Bronchial epithelial cell (primary cell): ENCODE measurements around the gene SPPL3. TPM values are rescaled to one million over a fixed set of nuclear protein-coding genes. Genes with fewer than 3 reads are reported as not detected.

ENCODE experiments used
- DNase-seq: peaks from one replicate; pipeline ENCODE4 v3.0.0-alpha.2; 2010; ENCODE audit warnings: low read depth
- FAIRE-seq: peaks from 2 replicates; lab custom pipeline; 2011; peaks lifted over from hg19 to GRCh38; lab: Jason Lieb, UNC
- H3K27me3 ChIP-seq: 2 replicates; pipeline ENCODE4 v1.5.1; 2011; ENCODE audit warnings: low read length; ENCODE audit not compliant: control insufficient read depth, insufficient read depth
- H3K36me3 ChIP-seq: 2 replicates; pipeline ENCODE4 v1.5.1; 2011; ENCODE audit warnings: low read length; ENCODE audit not compliant: control insufficient read depth, insufficient read depth
- H3K4me3 ChIP-seq: 2 replicates; pipeline ENCODE4 v1.5.1; 2011; ENCODE audit warnings: mild to moderate bottlenecking, low read depth, low read length, control low read depth
- CTCF ChIP-seq: IDR thresholded peaks from 2 replicates; pipeline ENCODE4 v1.5.1; 2011; ENCODE audit warnings: mild to moderate bottlenecking, moderate library complexity, low read length, control low read depth, inconsistent platforms; ENCODE audit not compliant: insufficient read depth, severe bottlenecking
- total RNA-seq: library from RNA; depleted of rRNA; stranded (reverse); fragments of >200 nt; gene quantifications from 2 replicates; pipeline ENCODE4 v1.2.1, GENCODE V29; 2014

SPPL3 gene
- total RNA-seq, 1 donor from 2014 or later, result 4.2 TPM

GRCh38 chr12:120744922-120745493 lies 159.2 kb downstream of the SPPL3 start:
- H3K27me3 ChIP-seq, result no peaks in the 10 kb centered on the region
- TF ChIP-seq CTCF, result no peak
- DNase-seq (no peak), FAIRE-seq (no peak)
- no peak overlapping the region for H3K4me3 ChIP-seq
- no peaks in the 10 kb centered on the region for H3K36me3 ChIP-seq

- FAIRE-seq (no peak), DNase-seq (no peak)
- Histone ChIP-seq H3K27me3 (no peaks in the 10 kb centered on the region), H3K36me3 (no peaks in the 10 kb centered on the region), H3K4me3 (no peak overlapping the region)
- TF ChIP-seq CTCF, result no peak
Observed at GRCh38 chr12:120741476-120742421, 162.4 kb downstream of the SPPL3 start.

- no peaks in the 10 kb centered on the region for H3K36me3 ChIP-seq
- no peak for TF ChIP-seq CTCF
- FAIRE-seq (no peak), DNase-seq (no peak)
- no peaks in the 10 kb centered on the region for H3K27me3 ChIP-seq
- no peak overlapping the region for H3K4me3 ChIP-seq
Observed at GRCh38 chr12:120740871-120741270, 163.3 kb downstream of the SPPL3 start.

GRCh38 chr12:120739821-120740613 lies 164.1 kb downstream of the SPPL3 start:
- H3K27me3 ChIP-seq, result no peaks in the 10 kb centered on the region
- no peak overlapping the region for H3K4me3 ChIP-seq
- no peak for TF ChIP-seq CTCF
- H3K36me3 ChIP-seq, result no peaks in the 10 kb centered on the region
- DNase-seq (no peak), FAIRE-seq (no peak)

- Histone ChIP-seq H3K27me3 (no peaks in the 10 kb centered on the region), H3K4me3 (no peak overlapping the region), H3K36me3 (no peaks in the 10 kb centered on the region)
- FAIRE-seq (no peak), DNase-seq (no peak)
- no peak for TF ChIP-seq CTCF
Observed at GRCh38 chr12:120739031-120739762, 165.0 kb downstream of the SPPL3 start.
